ENCODE measurements around the gene ARMH4.
A peak's percentile ranks its signal among the peaks of the same experiment; 100 is the strongest.

ARMH4 gene

DNA sequence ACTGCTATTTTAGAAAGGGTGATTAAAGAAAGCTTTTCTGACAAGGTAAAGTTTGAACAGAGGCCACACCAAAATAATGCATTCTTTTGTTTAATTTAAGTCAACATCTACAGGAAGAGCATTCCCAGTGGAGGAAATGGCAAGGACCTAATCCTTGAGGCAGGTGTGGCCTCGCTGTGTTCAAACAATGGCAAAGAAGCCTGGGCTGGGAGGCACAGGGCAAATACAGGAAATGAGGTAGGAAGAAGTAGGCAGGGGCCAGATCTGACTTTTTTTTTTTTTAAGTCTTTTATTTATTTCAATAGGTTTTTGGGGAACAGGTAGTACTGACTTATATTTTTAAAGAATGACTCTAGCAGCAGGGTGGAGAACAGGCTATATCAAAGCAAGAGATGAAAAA lies 53.5 kb downstream of the ARMH4 start:
- no peak for DNase-seq

DNA sequence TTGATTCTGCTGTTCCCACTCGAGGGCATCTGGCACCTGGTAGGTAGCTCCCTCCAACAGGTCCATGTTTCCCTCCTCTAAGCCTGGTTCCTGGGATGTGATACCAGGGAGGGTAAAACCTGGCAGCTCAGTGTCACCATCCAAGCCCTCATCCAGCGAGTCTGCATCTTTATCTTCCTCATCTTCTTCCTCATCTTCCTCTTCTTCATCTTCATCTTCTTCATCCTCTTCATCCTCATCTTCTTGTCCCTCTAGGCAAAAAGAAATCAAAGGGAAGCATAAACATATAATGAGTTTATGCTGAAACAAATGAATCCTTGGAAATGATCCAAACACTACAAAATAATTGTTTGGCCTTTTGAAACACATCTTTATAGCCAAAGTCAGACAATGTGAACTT lies 55.3 kb downstream of the ARMH4 start:
- no peak for DNase-seq

DNA sequence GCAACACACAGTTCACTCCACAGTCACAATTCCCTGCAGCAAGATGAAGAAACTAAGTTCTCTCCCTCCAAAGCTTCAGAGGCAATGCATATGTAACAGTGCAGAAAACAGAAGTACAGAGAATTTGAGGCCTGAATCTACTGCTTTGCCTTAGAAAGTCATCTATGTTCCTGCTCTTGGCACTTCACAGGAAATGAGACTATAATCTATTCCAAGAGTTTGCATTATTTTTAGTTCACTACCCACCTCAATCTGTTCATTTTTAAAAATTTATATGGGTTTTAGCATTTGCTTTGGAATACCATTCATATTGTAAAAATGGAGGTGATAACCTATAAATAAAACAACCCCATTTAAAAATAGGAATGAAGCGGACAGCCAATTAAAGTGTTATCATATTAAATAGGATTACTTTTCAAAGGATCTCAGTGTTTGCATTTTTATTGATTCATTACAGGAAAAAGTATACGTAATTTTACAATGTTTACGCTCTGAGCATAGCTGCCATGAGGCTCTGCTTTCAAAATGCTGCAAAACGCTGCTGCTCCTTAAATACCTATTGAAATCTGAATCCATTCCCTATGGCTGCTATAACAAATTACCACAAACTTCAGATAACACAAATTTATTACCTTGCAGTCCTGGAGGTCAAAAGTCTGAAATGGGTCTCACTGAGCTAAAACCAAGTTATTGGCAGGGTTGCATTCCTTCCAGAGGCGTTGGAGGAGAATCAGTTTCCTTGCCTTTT lies 60.0 kb downstream of the ARMH4 start:
- no peak for DNase-seq

GRCh38 chr14:58089612-58090011 lies 62.4 kb downstream of the ARMH4 start:
- no peak for DNase-seq

DNA sequence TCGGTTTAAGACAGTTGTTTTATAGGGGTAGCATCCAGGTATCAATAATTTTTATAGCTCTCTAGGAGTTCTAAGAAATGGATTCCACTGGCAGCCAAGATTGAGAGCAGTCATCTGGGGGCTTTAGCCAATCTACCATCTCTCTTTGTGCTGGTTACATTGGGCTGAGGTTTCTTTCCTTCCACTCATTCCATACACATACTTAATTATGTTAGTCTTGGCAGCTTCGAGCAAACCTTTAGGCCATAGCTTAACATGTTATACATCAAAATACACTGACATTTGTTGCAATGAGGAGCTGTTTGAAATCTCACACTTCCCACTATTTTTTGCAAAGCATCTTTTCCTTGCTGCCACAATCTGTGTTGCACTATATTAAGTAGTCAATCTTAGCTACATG lies 63.1 kb downstream of the ARMH4 start:
- no peak for DNase-seq

DNA sequence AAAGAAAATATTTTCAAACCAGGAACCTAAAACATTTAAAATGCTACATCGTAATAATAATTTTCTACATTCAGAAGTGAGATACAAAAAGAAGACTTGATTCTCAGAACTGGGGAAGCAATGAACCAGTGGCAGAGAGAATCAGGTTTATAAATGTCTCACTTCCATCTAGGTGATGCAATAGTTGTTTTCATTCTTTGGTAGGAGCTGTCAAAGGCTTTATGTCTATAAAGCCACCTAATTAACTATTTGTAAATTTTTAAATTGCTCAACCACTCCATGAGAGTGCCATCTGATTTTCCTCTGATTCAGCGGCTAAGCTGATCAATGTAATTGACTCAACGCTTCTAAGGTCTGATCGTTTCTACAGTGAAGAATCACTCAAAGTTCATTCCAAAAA lies 66.1 kb downstream of the ARMH4 start:
- DNase-seq: no peak

DNA sequence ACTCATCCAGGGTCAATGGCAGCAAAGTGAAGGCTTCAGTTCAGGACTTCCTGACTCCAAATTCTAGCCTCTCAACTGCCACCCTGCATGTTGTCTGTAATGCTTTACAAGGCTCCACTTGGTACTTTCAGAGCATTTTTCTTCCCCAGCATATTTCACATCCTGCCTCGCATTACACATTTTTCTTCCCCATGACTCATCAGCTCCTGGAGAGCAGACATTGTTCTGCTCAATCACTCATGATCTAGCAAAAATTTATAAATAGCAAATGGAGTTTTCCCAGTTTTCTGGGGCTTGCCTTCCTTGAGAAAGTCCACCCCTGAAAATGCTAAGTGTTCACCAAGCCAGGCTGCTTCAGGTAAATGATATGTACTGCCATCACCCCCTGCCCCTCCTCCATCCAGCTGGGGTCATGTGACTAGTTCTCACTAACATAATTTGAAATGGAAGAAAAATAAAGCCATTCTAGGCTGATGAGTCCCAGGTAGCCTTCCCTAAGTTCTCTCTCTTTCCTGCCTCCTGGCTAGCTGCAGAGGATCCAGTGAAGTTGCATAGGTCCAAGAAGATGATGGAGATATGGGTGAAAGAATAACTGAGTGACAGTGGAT lies 69.4 kb downstream of the ARMH4 start:
- no peak for DNase-seq

GRCh38 chr14:58082011-58082410 lies 70.0 kb downstream of the ARMH4 start:
- no peak for DNase-seq

- DNase-seq: no peak
Measured at GRCh38 chr14:58078471-58078870, 73.5 kb downstream of the ARMH4 start.

DNA sequence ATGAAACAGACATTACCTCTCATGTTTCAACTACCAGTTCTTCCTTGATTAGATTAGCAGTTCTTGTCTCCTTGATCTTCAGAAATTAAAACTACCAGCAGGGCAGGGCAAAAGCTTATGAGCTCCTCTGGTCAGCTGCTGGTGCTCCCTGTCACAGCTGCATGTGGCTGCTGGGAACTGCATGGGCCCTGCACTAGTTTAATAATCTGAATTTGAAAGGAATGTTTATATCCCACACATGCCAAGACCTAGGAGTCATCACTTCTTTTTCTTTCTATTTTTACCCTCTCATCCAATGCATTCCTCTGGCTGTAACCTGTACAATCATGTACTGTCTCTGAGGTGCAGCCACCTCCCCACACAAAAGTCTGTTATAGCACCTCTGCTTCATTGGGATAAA lies 73.9 kb downstream of the ARMH4 start:
- DNase-seq: no peak

DNA sequence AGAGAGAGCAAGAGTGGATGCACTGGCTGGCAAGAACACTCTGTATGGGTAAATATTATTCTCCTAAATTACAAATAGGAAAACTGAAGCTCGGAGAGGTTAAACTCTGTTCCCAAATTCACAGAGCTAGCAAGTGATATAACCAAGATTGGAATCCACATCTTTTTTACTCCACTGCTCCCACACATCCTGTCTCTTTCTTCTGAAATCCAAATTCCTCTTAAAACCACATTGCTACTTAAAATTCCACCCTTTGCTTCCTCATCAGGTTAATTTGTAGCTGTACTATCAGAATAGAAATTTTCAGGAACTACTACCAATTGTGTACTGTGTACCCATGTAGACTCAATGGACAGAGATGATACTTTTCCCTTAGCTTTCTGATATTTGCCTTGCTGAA lies 74.4 kb downstream of the ARMH4 start:
- DNase-seq: no peak

DNA sequence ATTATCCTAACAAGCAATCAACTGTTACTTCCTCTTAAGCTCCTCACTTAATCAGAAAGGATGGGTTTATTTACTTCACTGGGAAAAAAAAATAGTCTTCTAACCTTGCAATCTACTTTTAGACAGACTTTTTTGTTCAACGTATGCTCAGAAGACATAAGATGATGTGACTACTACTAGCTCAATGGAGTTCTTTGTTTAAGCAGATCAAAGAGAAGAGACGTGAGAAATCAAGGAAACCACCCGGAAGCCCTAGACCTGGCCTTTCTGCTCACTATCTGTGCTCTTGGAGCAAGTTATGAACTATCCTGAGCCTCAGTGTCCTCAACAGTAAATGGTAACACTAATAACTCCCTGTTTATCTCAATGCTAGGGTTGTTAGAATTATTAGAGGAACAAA lies 78.5 kb downstream of the ARMH4 start:
- no peak for DNase-seq

DNA sequence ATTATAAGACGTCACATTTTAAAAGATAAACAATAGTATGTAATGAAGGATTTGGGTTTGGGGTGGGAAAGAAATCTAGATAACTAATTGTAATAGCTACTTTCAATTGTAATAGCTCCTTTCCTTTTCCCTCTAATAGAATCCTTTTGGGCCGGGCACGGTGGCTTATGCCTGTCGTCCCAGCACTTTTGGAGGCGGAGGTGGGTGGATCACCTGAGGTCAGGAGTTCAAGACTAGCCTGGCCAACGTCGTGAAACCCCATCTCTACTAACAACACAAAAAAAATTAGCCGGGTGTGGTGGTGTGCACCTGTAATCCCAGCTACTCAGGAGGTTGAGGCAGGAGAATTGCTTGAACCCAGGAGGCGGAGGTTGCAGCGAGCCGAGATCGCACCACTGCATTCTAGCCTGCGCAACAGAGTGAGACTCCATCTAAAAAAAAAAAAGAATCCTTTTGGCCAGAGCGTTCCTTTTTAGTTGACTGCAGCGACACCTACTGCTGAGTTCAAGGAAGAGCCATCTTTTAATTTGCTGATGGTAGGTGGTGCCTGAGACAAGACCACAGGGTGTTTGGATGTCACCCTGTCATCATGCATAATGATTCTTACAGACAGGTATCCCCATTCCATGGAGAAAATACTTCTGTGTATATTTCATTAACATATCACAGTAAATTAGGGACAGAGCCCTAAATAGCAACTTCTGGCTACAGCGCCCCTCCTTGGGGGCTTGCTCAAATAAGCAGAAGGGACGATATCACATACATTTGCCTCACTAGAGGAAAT lies 79.5 kb downstream of the ARMH4 start:
- peak in 1 of 2 donors; percentile 22 for DNase-seq

DNA sequence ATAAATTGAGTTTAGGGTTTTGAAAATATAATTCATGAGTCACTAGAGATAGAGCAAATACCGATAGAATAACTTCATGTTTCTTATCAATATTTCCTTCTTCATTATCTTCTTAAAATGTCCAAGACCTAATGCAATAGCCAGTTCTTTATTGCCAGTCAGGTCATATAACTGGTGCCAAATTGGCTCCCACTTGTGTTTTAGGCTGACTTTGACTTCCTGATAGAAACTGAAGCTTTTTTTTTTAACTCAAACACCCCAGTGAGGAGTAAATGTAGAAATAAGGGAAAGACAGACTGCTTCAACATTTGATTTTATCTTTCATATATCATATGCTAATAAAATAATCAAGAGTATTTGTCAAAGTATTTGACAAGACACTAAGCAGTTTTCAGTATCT lies 80.7 kb downstream of the ARMH4 start:
- DNase-seq: no peak

GRCh38 chr14:58068306-58068705 lies 83.7 kb downstream of the ARMH4 start:
- no peak for DNase-seq

- DNase-seq: no peak
Measured at GRCh38 chr14:58066115-58066514, 85.9 kb downstream of the ARMH4 start.

- DNase-seq: no peak
Measured at GRCh38 chr14:58061581-58061980, 90.4 kb downstream of the ARMH4 start.

- no peak for DNase-seq
Measured at GRCh38 chr14:58060898-58061297, 91.1 kb downstream of the ARMH4 start.

DNA sequence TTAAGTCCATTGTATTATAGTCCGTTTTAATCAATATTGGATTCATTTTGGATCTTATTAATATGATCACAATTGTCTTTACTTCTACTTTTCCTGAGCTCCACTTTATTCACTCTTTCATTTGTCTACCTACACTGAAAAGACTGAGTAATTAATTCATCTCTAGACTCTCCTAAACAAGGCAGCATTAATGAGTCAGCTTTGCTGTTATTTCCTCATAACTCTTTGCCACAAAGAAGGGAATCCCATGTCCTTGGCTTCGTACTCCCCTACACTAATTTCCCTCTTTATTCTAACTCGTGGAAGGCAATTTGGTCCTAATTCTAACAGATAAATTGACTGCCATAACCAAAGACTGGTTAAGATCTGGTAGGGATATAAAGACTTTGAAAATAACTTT lies 91.9 kb downstream of the ARMH4 start:
- no peak for DNase-seq

- DNase-seq: no peak
Measured at GRCh38 chr14:58059126-58059525, 92.9 kb downstream of the ARMH4 start.

DNA sequence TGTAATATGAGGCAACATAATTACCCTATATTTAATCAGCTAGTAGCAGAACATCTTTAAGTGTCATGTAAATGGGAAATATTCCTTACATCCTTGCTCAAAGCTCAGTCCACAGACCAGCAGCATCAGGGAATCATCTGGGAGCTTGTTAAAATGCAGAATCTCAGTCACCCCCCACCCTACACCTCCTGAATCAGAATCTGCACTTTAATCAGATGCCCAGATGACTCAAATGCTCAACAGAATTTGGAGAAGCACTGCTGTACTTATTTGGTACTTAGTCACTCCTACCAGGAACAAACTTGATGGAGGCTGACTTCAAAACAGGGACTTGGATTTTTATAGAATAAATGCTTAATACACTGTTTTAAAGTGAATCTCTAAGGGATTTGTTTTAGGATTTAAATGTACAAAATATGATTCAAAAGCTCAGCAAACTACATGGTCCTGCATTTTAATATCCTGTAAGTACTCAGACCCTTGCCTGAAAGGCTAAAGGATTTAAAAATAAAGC lies 96.5 kb downstream of the ARMH4 start:
- no peak for DNase-seq

GRCh38 chr14:58054100-58054499 lies 97.9 kb downstream of the ARMH4 start:
- no peak for DNase-seq

DNA sequence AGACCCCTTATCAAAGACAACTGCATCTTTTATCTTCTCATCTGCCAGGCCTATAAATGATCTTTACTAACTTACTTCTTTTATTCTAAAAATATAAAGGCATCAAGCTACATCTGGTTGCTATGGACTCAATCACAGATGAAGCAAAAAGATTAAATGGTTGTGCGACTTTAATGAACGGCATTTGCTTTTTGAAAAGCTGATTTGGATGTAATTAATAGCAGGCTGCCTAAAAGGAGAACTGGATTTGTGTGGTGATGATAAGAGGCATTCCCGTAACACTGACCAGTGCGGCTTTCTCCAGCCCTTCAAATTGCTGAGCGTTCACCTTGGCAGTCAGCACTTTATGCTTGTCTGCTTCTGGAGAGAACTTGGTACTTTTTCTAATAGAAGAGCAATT lies 103.8 kb downstream of the ARMH4 start:
- no peak for DNase-seq

DNA sequence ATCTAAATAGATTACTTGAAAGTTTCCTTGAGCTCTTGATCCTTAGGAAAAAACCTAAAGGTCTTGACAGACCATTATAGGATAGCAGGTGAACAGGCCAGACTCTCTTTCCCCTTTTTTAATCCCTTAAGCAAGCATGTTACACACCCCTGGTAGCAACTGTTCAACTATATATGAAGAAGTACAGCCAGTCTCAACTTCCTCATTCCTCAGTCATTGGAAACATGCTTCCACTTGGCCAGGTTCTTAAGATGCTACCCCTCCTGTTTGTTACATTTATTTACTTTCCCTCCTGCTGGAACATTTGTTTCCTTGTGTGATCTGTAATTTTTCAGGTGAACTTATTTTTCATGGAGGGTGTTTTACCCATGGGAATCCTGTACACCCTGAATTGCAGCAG lies 124.1 kb downstream of the ARMH4 start:
- DNase-seq: no peak
